ENCODE results near the gene JPH2. TPM values are rescaled to one million over a fixed set of nuclear protein-coding genes. Genes with fewer than 3 reads are reported as not detected.
"Not testable (repeated sequence)": the region's sequence is repeated elsewhere in the genome, so short reads cannot be mapped to it uniquely, and the experiment has no call there.

The JPH2 gene
- total RNA-seq, 1 experiment from 2014 or later, result 21.7 TPM

DNA sequence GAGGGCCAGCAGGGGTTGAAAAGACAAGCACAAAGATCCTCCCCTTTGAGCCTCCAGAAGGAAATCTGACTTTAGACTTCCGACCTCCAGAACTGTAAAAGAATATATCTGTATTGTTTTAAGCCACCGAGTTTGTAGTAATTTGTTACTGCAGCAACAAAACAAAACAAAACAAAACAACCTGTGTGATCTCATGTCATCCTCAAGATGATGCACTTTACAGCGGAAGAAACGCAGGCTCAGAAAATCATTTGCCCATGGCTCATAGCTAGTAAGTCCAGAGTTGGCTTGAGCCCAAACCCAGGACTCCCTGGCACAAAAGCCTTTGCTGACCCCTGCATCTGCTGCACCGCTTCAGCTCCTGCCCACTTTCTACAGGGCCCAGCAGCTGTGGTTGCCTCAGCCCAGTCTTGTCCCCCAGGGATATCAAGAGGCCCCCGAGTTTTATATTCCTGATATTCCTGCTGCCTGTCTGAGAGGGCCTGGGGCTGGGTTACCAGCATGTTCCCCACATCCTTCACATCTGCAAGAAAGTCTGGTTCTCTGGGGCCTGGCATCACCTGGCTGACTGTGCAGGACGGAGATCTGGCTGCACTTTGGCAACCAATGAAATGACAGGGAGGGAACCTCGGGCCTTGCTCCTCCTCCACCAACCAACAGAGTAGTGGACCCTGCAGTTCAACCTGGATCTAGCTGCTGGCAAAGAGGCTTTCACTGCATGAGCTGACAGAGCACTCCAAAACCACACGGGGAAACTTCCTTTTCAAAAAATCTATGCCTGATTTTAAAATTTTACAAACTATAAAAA, 56.9 kb downstream of the JPH2 start:
- no peaks in the 10 kb centered on the region; the same call in 1 of the 2 replicates for H3K36me3 ChIP-seq
- DNase-seq (ENCODE audit: low read depth in 1 of 2, low spot score in 2 of 2), result no peak
- H3K9me3 ChIP-seq (replicated peaks), result no peaks in the 10 kb centered on the region
- H3K4me1 ChIP-seq (replicated peaks), result peaks cover 3% of the 10 kb centered on the region
- H3K27ac ChIP-seq, result no peak overlapping the region
- H3K4me3 ChIP-seq, result no peak overlapping the region
- no peaks in the 10 kb centered on the region for H3K27me3 ChIP-seq (replicated peaks)

DNA sequence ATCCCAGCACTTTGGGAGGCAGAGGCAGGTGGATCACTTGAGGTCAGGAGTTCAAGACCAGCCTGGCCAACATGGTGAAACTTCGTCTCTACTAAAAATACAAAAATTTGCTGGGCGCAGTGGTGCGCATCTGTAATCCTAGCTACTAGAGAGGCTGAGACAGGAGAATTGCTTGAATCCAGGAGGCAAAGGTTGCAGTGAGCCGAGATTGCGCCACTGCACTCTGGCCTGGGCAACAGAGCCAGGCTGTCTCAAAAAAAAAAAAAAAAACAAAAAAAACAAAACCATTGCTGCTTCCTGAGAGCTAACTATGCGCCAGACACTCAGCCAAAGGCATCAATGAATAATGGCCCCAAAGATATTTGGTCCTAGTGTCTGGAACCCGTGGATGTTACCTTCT, 57.7 kb downstream of the JPH2 start:
- H3K27me3 ChIP-seq (replicated peaks); H3K4me3 ChIP-seq; H3K36me3 ChIP-seq; DNase-seq (ENCODE audit: low read depth in 1 of 2, low spot score in 2 of 2); H3K4me1 ChIP-seq (replicated peaks); H3K27ac ChIP-seq; H3K9me3 ChIP-seq (replicated peaks): not testable (repeated sequence)

DNA sequence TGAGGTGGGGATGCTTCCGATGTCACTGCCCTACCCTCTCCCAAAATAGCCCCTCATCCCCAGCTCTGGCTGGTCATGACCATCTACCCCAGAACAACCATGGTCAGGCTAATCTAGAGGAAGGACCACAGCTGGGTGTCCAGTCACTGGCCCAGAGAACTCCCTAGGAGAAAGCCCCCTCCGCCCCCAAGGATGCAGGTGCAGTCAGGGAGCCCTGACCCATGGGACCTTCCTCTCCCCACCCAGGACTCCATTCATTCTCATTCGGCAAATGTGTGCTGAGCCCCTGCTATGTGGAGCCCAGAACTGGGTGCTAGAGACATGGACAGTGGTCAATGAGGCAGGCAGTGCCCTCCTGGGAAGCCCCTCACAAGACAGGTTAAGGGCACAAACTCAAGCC, 60.5 kb downstream of the JPH2 start:
- H3K27ac ChIP-seq, result no peak overlapping the region

DNA sequence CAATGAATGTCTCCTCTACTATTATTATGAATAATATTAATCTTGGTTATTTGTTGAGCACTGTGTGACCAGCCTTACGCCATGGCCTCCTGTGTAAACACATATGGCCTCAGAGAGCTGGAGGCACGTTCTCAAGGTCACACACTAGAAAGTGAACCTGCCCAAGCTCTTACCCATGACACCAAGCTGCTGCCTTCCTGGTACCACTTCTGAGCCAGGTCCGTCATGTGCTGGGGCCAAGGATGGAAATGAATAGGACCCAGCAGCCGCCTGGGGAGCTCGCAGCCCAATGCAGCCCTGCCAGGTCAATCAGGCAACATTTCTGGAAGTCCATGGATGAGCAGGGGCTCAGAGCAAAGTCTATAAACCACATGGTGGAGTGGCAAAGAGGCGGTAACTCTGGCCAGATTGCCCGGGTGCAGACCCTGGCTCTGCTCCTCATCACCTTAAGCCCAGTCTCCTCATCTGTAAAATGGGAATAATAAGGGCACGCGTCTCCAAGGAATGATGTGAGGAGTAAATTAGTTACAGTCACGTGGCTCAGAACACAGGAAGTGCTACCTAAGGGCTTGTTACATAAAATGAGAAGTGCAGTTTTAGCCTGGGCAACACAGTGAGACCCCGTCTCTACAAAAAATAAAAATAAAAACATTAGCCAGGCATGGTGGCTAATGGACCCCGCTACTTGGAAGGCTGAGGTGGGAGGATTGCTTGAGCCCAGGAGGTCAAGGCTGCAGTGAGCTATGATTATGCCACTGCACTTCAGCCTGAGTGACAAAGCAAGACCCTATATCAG, 61.5 kb downstream of the JPH2 start:
- no peak for DNase-seq (ENCODE audit: low read depth in 1 of 2, low spot score in 2 of 2)
- H3K4me3 ChIP-seq, result no peak overlapping the region
- H3K9me3 ChIP-seq (replicated peaks), result no peaks in the 10 kb centered on the region
- no peaks in the 10 kb centered on the region for H3K4me1 ChIP-seq (replicated peaks)
- no peak overlapping the region for H3K27ac ChIP-seq
- H3K36me3 ChIP-seq, result no peaks in the 10 kb centered on the region
- no peaks in the 10 kb centered on the region for H3K27me3 ChIP-seq (replicated peaks)

More for the DNA sequence above, 60.5 kb downstream of the JPH2 start:
- H3K36me3 ChIP-seq, result no peaks in the 10 kb centered on the region
- DNase-seq (ENCODE audit: low read depth in 1 of 2, low spot score in 2 of 2), result no peak
- H3K4me1 ChIP-seq (replicated peaks), result no peaks in the 10 kb centered on the region
- H3K27me3 ChIP-seq (replicated peaks), result no peaks in the 10 kb centered on the region
- no peak overlapping the region for H3K4me3 ChIP-seq
- H3K9me3 ChIP-seq (replicated peaks), result no peaks in the 10 kb centered on the region

DNA sequence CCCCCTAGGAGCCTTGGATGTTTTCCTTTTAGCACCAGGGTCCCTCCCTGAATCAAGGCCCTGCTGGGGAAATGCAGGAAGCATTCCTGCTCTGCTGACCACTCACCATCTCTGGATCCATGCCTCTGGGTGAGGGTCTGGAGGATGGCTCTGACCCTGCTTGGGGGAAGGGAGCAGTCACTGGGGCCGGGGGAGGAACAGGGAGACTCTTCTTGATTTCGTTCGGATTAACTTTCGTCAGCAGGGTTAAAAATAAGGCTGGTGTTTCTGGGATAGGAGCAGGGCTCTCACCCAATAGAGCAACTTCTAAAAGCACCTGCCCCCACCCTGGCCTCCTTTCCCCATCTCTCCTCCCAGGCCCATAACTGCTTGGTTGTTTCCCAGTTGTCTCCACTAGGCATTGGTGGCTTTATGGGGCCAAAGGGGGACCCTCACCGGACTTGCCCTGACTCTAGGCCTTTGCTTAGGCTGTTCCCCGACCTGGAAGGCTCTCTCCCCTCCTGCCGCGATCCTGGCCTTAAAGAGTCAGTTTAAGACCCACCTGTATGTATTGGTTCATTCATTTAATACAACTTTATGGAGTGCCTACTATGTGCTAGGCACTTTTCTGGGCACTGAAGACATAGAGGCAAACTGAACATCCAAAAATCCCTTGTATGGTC, 63.0 kb downstream of the JPH2 start:
- no peak overlapping the region for H3K4me3 ChIP-seq
- H3K36me3 ChIP-seq, result no peaks in the 10 kb centered on the region
- H3K27ac ChIP-seq, result no peak overlapping the region
- H3K27me3 ChIP-seq (replicated peaks), result no peaks in the 10 kb centered on the region
- no peaks in the 10 kb centered on the region for H3K9me3 ChIP-seq (replicated peaks)
- H3K4me1 ChIP-seq (replicated peaks), result no peaks in the 10 kb centered on the region
- DNase-seq (ENCODE audit: low read depth in 1 of 2, low spot score in 2 of 2), result no peak

DNA sequence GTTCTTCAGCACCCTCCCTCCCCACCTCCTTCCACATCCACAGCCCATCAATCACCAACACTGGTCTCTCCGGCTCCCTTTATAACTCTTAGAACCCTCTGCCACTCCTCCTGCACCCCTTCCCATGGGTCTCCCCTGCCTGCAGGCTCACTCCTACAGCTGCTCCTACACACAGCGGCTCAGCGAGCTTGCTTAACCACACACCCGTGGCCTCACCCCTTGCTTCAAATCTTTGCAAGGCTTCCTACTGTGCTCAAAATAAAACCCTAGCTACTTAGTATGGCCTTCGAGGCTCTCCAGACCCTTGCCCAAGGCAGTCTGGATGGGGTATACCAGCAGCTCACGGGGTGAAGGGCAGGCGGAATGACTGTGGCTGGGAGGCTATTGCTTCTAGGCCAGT, 63.7 kb downstream of the JPH2 start:
- DNase-seq (ENCODE audit: low read depth in 1 of 2, low spot score in 2 of 2), result no peak
- Histone ChIP-seq H3K4me3 (no peak overlapping the region), H3K27ac (no peak overlapping the region), H3K27me3 (replicated peaks) (no peaks in the 10 kb centered on the region), H3K4me1 (replicated peaks) (no peaks in the 10 kb centered on the region), H3K36me3 (no peaks in the 10 kb centered on the region), H3K9me3 (replicated peaks) (no peaks in the 10 kb centered on the region)

DNA sequence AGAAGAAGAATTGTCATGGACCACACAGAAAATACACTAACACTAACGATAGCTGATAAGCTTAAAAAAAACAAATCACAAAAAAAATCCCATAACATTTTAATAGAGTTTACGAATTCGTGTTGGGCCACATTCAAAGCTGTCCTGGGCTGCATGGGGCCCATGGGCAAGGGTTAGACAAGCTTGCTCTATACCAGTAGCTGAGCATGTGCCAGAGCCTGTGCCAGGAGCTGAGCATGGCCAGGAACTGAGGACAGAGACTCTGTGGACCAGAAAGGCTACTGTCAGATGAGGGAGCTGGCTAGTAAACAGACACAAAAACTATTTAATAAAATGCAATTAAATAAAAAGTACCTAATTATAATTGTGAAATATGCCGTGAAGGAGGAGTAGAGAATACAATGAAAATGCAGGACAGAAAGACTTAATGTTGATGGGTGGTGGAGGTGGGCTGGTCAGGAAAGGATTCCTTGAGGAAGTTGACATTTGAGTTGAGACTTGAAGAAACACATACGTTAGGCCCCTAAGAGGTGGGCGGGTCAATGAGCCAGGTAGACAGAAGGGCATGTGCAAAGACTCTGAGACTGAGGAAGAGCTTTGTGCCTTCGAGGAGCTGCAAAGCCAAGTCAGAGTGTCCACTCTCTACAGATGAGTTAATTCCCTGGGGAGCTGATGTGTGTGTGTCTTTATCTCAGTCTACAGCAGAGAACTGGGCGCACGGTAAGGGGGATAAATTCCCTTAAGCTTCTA, 66.1 kb downstream of the JPH2 start:
- H3K27ac ChIP-seq, result no peak overlapping the region
- no peaks in the 10 kb centered on the region for H3K9me3 ChIP-seq (replicated peaks)
- no peak overlapping the region for H3K4me3 ChIP-seq
- H3K27me3 ChIP-seq (replicated peaks), result no peaks in the 10 kb centered on the region
- no peaks in the 10 kb centered on the region for H3K4me1 ChIP-seq (replicated peaks)
- DNase-seq (ENCODE audit: low read depth in 1 of 2, low spot score in 2 of 2), result no peak
- no peaks in the 10 kb centered on the region; the same call in 1 of the 2 replicates for H3K36me3 ChIP-seq

DNA sequence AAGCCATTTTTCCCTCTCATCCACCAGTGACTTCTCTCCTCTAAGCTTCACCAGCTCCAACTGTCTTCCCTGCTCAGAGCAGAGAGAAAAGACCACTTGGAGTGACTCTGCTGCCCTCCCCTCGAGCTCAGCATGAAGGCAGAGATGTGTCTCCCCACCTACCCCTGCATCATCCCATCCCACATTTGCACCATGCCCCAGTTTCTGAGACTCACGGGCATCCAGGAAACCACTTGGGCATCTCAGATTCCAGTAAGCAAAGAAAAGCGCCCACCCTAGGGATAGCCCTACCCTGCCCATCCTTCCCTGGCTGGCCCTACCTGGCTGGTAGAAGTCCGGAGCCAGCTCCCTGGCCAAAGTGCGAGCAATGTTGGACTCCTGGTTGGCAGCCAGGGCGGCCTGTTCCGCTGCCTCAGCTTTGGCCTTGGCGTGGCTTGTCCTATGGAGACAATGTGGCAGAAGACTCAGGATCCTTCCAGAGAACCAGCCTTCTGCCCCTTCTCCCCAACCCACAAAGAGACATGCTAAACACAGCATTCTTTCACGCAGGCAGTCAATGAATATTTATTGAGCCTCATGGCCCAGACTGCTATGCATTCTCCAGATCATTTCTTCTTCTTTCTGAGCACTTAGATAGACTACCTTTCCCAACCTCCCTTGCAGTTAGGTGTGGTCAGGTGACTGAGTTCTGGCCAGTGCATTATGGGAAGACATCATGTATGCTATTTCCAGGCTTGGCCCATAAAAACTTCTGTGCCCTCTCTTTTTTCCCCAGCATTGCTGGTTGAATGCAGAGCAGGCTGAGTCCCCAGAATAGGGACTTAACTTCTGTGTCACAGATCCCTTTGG, 68.6 kb downstream of the JPH2 start:
- no peaks in the 10 kb centered on the region for H3K4me1 ChIP-seq (replicated peaks)
- DNase-seq (ENCODE audit: low read depth in 1 of 2, low spot score in 2 of 2), result no peak
- H3K27ac ChIP-seq, result no peak overlapping the region
- no peaks in the 10 kb centered on the region for H3K9me3 ChIP-seq (replicated peaks)
- H3K36me3 ChIP-seq, result peaks cover 8% of the 10 kb centered on the region
- H3K4me3 ChIP-seq, result no peak overlapping the region
- H3K27me3 ChIP-seq (replicated peaks), result no peaks in the 10 kb centered on the region

DNA sequence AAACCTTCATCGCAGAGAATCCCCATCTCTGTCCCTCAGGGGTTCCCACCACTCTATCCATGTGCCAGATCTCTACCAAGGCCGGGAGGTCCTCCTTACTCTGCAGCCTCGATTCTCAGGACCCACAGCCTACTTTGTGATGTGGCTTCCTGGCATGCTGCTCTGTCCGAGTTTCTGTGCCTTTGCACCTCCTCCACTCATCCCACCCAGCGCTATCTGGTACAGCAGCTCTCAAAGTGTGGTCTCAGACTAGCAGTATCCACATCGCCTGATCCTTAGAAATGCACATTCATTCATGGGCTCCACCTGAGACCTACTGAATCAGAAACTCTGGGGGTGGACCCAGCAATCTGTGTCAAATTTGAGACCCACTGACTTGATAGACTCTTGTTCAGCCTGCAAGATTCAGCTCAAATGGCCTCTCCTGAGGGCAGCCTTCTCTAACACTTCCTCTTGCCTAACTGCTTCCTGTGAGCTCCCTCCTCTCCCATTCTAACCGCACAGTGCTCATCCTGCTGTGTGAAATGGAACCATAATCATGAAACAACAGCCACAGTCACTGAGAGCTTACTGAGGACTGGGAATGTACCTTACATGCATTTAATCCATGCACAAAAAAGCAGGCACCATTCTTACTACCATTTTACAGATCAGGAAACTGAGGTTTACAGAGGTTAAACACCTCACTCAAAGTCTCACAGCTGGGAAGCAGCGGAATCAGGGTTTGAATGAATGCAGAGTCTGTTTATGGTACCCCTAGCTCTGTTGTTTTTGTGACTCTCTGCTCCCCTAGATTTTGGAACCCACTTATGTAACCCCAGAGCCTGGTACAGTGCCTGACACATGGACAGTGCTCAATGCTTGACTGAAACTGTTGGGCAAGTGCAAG, 69.4 kb downstream of the JPH2 start:
- no peaks in the 10 kb centered on the region for H3K9me3 ChIP-seq (replicated peaks)

DNA sequence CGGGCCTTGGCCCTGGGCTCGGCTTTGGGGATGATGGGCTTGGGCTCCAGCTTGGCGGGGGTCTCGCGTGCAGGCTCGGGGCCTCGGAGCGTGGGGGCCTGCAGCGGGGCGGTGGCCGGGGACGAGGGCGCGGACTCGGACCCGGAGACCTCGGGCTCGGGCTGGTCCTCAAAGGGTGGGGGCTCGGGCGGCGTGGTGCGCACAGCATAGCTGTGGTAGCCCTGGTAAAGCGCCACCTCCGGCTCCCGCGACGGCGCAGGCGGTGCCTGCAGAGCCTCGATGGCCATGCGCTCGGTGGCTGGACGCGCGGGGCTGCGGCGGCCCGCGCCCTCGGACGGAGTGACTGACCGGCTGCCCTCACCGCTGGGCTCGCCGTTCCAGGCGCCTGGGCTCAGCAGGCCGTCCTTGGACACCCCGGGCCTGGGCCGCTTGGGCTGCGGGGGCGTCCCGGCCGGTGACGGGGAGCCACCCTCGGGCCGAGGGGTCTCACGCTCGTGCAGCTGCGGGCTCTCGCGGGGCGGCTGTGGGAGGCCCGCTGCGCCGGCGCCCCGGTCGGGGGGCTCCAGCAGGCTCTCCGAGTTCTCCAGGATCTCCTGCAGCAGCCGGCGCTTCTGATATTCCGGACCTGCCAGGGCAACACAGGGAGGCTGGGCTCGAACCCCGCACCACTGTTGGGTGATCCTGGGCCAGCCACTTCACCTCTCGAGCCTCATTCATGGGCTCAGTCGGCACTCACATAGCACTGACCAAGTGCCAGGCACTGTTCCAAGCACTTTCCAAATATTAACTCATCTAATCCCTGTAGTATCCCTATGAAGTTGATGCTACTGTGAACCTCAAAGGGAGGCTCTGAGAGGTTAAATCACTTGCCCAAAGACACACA, 71.0 kb downstream of the JPH2 start:
- Histone ChIP-seq H3K27ac (no peak overlapping the region), H3K4me3 (no peak overlapping the region), H3K27me3 (replicated peaks) (no peaks in the 10 kb centered on the region), H3K9me3 (replicated peaks) (no peaks in the 10 kb centered on the region), H3K36me3 (peaks cover 8% of the 10 kb centered on the region), H3K4me1 (replicated peaks) (no peaks in the 10 kb centered on the region)
- DNase-seq (ENCODE audit: low read depth in 1 of 2, low spot score in 2 of 2), result no peak

More for the DNA sequence above, 69.4 kb downstream of the JPH2 start:
- H3K36me3 ChIP-seq, result peaks cover 8% of the 10 kb centered on the region
- no peak overlapping the region for H3K4me3 ChIP-seq
- no peaks in the 10 kb centered on the region for H3K4me1 ChIP-seq (replicated peaks)
- no peaks in the 10 kb centered on the region for H3K27me3 ChIP-seq (replicated peaks)
- DNase-seq (ENCODE audit: low read depth in 1 of 2, low spot score in 2 of 2), result no peak
- H3K27ac ChIP-seq, result no peak overlapping the region

DNA sequence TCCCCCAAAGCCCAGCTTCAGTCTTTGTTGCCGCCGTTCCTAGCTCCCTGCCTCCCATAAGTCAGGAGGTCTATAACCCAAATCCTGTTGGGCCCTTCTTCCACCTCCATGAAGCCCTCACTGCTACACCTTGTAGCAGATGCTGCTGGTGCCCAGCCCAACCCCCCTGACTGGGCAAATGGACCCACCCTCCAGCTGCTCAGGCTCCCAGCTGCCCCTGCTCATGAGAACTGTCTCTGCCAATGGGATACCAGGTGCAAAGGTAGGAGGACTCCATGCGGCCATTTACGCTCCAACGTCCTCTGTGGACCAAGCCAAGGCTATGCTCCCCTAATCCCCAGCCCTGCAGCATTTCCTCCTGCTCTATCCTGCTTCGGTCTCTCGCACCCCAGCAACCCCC, 71.8 kb downstream of the JPH2 start:
- Histone ChIP-seq H3K36me3 (peaks cover 8% of the 10 kb centered on the region), H3K4me1 (replicated peaks) (no peaks in the 10 kb centered on the region), H3K9me3 (replicated peaks) (no peaks in the 10 kb centered on the region), H3K4me3 (no peak overlapping the region), H3K27ac (no peak overlapping the region), H3K27me3 (replicated peaks) (no peaks in the 10 kb centered on the region)
- DNase-seq (ENCODE audit: low read depth in 1 of 2, low spot score in 2 of 2), result no peak

All from SJSA1 (cell line).